CD4-positive, alpha-beta T cell treated with Interleukin-6 for 4 hours (primary cell): ENCODE measurements around the gene UPK3A.
"Not testable (repeated sequence)": the region's sequence is repeated elsewhere in the genome, so short reads cannot be mapped to it uniquely, and the experiment has no call there.

Experiments
- DNase-seq: peaks from one replicate; pipeline ENCODE4 v3.0.0-alpha.2; 2020; ENCODE audit warnings: mixed read lengths

UPK3A gene

GRCh38 chr22:45259754-45260394, 24.9 kb upstream of the UPK3A start:
- DNase-seq = no peak

GRCh38 chr22:45260395-45260759, 24.4 kb upstream of the UPK3A start:
- DNase-seq = not testable (repeated sequence)

- DNase-seq = no peak
Observed at GRCh38 chr22:45261407-45262088, 23.2 kb upstream of the UPK3A start.

GRCh38 chr22:45262195-45262930, 22.4 kb upstream of the UPK3A start:
- no peak for DNase-seq

- no peak for DNase-seq
Observed at GRCh38 chr22:45262931-45263462, 21.8 kb upstream of the UPK3A start.

- no peak for DNase-seq
Observed at GRCh38 chr22:45263463-45264269, 21.1 kb upstream of the UPK3A start.

- DNase-seq = no peak
Observed at GRCh38 chr22:45265535-45265934, 19.2 kb upstream of the UPK3A start.

GRCh38 chr22:45268167-45268957, 16.4 kb upstream of the UPK3A start:
- peak; percentile 30 for DNase-seq

- DNase-seq = peak; percentile 90
Observed at GRCh38 chr22:45268958-45269844, 15.5 kb upstream of the UPK3A start.

GRCh38 chr22:45270095-45271020, 14.4 kb upstream of the UPK3A start:
- DNase-seq = no peak

GRCh38 chr22:45271667-45272201, 13.0 kb upstream of the UPK3A start:
- no peak for DNase-seq

GRCh38 chr22:45272498-45272897, 12.3 kb upstream of the UPK3A start:
- no peak for DNase-seq

- DNase-seq = no peak
Observed at GRCh38 chr22:45273452-45274075, 11.2 kb upstream of the UPK3A start.

- DNase-seq = no peak
Observed at GRCh38 chr22:45276507-45277105, 8.1 kb upstream of the UPK3A start.

- not testable (repeated sequence) for DNase-seq
Observed at GRCh38 chr22:45277720-45278119, 7.0 kb upstream of the UPK3A start.

- no peak for DNase-seq
Observed at GRCh38 chr22:45278125-45278524, 6.6 kb upstream of the UPK3A start.

- DNase-seq = no peak
Observed at GRCh38 chr22:45280587-45280980, 4.2 kb upstream of the UPK3A start.

- DNase-seq = no peak
Observed at GRCh38 chr22:45281010-45281409, 3.7 kb upstream of the UPK3A start.
